ENCODE measurements around the gene EXPH5. TPM values are rescaled to one million over a fixed set of nuclear protein-coding genes. Genes with fewer than 3 reads are reported as not detected.

EXPH5 gene
- total RNA-seq, 3 donors from 2014 or later (not counting 1 experiment from before 2014, with no cell fraction given), result 1.5 to 5.4 (median 2.6) TPM

DNA sequence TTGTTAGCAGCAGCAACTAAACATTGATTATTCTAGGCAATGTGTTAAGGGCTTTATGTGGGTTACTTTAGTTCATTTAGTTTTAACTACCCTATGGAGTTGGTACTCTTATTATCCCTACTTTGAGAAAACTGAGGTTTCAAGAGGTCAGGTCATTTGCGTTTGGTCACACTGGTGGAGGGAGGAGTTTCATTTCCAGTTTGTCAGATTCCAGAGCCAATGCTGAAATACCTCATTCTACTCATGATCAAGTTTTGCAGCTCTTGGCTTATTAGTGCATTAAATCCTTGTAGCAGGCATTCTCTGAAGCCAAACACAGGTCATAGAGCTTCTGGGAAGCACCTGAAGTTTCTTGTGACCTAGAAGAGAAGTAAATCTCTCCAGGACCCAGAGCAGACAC lies 71.2 kb downstream of the EXPH5 start:
- TF ChIP-seq CTCF (IDR thresholded peaks at IDR 0.05), result no peak
- intact Hi-C loops (cut with micrococcal nuclease), result no loop called here
- no peak overlapping the region for H3K4me3 Mint-ChIP-seq
- no peak overlapping the region for H3K27ac ChIP-seq (ENCODE audit: low read length)
- no peaks in the 10 kb centered on the region for H3K9me3 Mint-ChIP-seq
- no peaks in the 10 kb centered on the region for H3K27me3 ChIP-seq (ENCODE audit: control insufficient read depth, insufficient read depth, low read length)
- H3K27ac Mint-ChIP-seq, result no peak overlapping the region
- H3K27me3 Mint-ChIP-seq (ENCODE audit: low read depth in 2 of 2), result no peaks in the 10 kb centered on the region
- no peak overlapping the region for H3K4me3 ChIP-seq (ENCODE audit: low read length)
- H3K9me3 ChIP-seq (ENCODE audit: control insufficient read depth, insufficient read depth, low read length), result no peaks in the 10 kb centered on the region
- ATAC-seq (no peak), DNase-seq (no peak)
- H3K36me3 ChIP-seq (ENCODE audit: control insufficient read depth, insufficient read depth, low read length), result no peaks in the 10 kb centered on the region
- no peaks in the 10 kb centered on the region for H3K36me3 Mint-ChIP-seq
- 57% methylated on average over 1 of the region's 1 CpG for WGBS (ENCODE audit: insufficient coverage)
- no peaks in the 10 kb centered on the region for H3K4me1 ChIP-seq (ENCODE audit: control insufficient read depth, insufficient read depth, low read length)
- no peaks in the 10 kb centered on the region for H3K4me1 Mint-ChIP-seq

GRCh38 chr11:108518581-108518980 lies 75.0 kb downstream of the EXPH5 start:
- Histone ChIP-seq H3K9me3 (ENCODE audit: control insufficient read depth, insufficient read depth, low read length) (no peaks in the 10 kb centered on the region), H3K27ac (ENCODE audit: low read length) (no peak overlapping the region), H3K4me1 (ENCODE audit: control insufficient read depth, insufficient read depth, low read length) (no peaks in the 10 kb centered on the region), H3K27me3 (ENCODE audit: control insufficient read depth, insufficient read depth, low read length) (no peaks in the 10 kb centered on the region), H3K36me3 (ENCODE audit: control insufficient read depth, insufficient read depth, low read length) (no peaks in the 10 kb centered on the region), H3K4me3 (ENCODE audit: low read length) (no peak overlapping the region)
- Mint-ChIP-seq H3K4me1 (no peaks in the 10 kb centered on the region), H3K9me3 (no peaks in the 10 kb centered on the region), H3K27ac (no peak overlapping the region), H3K4me3 (no peak overlapping the region), H3K36me3 (peaks cover 9% of the 10 kb centered on the region), H3K27me3 (ENCODE audit: low read depth in 2 of 2) (no peaks in the 10 kb centered on the region)
- WGBS (ENCODE audit: insufficient coverage), result 95% methylated on average over 10 of the region's 10 CpGs
- no peak for ATAC-seq
- TF ChIP-seq CTCF (IDR thresholded peaks at IDR 0.05), result no peak
- intact Hi-C loops (cut with micrococcal nuclease), result no loop called here
- no peak for DNase-seq

GRCh38 chr11:108516125-108516524 lies 77.4 kb downstream of the EXPH5 start:
- ATAC-seq, result no peak
- Histone ChIP-seq H3K9me3 (ENCODE audit: control insufficient read depth, insufficient read depth, low read length) (no peaks in the 10 kb centered on the region), H3K27ac (ENCODE audit: low read length) (no peak overlapping the region), H3K4me1 (ENCODE audit: control insufficient read depth, insufficient read depth, low read length) (no peaks in the 10 kb centered on the region), H3K27me3 (ENCODE audit: control insufficient read depth, insufficient read depth, low read length) (no peaks in the 10 kb centered on the region), H3K36me3 (ENCODE audit: control insufficient read depth, insufficient read depth, low read length) (no peaks in the 10 kb centered on the region), H3K4me3 (ENCODE audit: low read length) (no peak overlapping the region)
- no peak for TF ChIP-seq CTCF (IDR thresholded peaks at IDR 0.05)
- H3K4me1 Mint-ChIP-seq, result no peaks in the 10 kb centered on the region
- H3K27me3 Mint-ChIP-seq (ENCODE audit: low read depth in 2 of 2), result no peaks in the 10 kb centered on the region
- no peak for DNase-seq
- intact Hi-C loops (cut with micrococcal nuclease), result no loop called here
- H3K4me3 Mint-ChIP-seq, result no peak overlapping the region
- no peak overlapping the region for H3K27ac Mint-ChIP-seq
- H3K9me3 Mint-ChIP-seq, result no peaks in the 10 kb centered on the region
- peaks cover 15% of the 10 kb centered on the region for H3K36me3 Mint-ChIP-seq
- 86% methylated on average over 4 of the region's 4 CpGs for WGBS (ENCODE audit: insufficient coverage)

- no peaks in the 10 kb centered on the region for H3K4me1 ChIP-seq (ENCODE audit: control insufficient read depth, insufficient read depth, low read length)
- no peak overlapping the region for H3K4me3 ChIP-seq (ENCODE audit: low read length)
- TF ChIP-seq CTCF (IDR thresholded peaks at IDR 0.05), result no peak
- Mint-ChIP-seq H3K27me3 (ENCODE audit: low read depth in 2 of 2) (no peaks in the 10 kb centered on the region), H3K27ac (no peak overlapping the region), H3K9me3 (no peaks in the 10 kb centered on the region), H3K4me3 (no peak overlapping the region), H3K36me3 (peaks cover 15% of the 10 kb centered on the region), H3K4me1 (no peaks in the 10 kb centered on the region)
- no peak for ATAC-seq
- intact Hi-C loops (cut with micrococcal nuclease), result no loop called here
- no peaks in the 10 kb centered on the region for H3K9me3 ChIP-seq (ENCODE audit: control insufficient read depth, insufficient read depth, low read length)
- WGBS (ENCODE audit: insufficient coverage), result 71% methylated on average over 1 of the region's 2 CpGs
- H3K27ac ChIP-seq (ENCODE audit: low read length), result no peak overlapping the region
- H3K27me3 ChIP-seq (ENCODE audit: control insufficient read depth, insufficient read depth, low read length), result no peaks in the 10 kb centered on the region
- no peak for DNase-seq
- H3K36me3 ChIP-seq (ENCODE audit: control insufficient read depth, insufficient read depth, low read length), result no peaks in the 10 kb centered on the region
Measured at GRCh38 chr11:108512708-108513107, 80.9 kb downstream of the EXPH5 start.

Data from natural killer cell (primary cell).